Spleen (tissue), 7 donors: ENCODE results near the gene PTPN14.

Experiments
- POLR2AphosphoS5 ChIP-seq, 3 donors: sonication (generic); formaldehyde crosslinking; IDR thresholded peaks; one replicate each; pipeline ENCODE4 v1.5.1; 2017; ENCODE audit warnings: antibody characterized with exemption in 3 of 3
- TF ChIP-seq, protein P1 (sequence below), 11 experiments: fragments of 200-600 bp in 7 of 11; fragments of 450-650 bp in 4 of 11; sonication (generic) in 4 of 11; IDR thresholded peaks in 8 of 11; conservative IDR thresholded peaks in 3 of 11; 1 replicate in 7 of 11; 2 replicates in 4 of 11; pipeline versions ENCODE4 v1.4.0 to v1.8.0; 2016 to 2021; ENCODE audit warnings: antibody characterized with exemption in 11 of 11, inconsistent platforms in 4 of 11, mild to moderate bottlenecking in 1 of 11
- donor health status: DM: no; HTN: no; CAD: no; lungs with moderate emphysema.
- donor health status: DM: no; HTN: no; CAD: no.
- donor health status: DM: no; HTN: no; CAD: no.

DNA sequence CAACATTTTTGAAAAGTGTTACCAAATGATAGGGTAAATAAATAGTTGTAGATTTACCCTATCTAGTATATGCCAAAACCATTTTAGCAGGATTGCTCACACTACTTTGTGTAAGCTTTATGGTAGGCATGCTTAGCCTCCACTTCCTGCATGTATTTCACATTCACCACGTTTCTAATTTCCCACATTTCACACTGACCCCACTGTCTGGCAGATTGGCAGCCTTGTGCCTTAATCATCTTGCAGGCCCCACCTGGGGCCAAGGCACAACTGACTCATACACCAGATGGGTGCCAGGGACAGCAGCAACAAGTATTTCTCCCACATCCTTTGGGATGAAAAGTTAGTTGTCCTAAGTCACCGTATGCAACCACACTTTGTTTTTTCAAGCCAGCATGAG is 30.4 kb upstream of the PTPN14 start:
- TF ChIP-seq, protein P1, sequence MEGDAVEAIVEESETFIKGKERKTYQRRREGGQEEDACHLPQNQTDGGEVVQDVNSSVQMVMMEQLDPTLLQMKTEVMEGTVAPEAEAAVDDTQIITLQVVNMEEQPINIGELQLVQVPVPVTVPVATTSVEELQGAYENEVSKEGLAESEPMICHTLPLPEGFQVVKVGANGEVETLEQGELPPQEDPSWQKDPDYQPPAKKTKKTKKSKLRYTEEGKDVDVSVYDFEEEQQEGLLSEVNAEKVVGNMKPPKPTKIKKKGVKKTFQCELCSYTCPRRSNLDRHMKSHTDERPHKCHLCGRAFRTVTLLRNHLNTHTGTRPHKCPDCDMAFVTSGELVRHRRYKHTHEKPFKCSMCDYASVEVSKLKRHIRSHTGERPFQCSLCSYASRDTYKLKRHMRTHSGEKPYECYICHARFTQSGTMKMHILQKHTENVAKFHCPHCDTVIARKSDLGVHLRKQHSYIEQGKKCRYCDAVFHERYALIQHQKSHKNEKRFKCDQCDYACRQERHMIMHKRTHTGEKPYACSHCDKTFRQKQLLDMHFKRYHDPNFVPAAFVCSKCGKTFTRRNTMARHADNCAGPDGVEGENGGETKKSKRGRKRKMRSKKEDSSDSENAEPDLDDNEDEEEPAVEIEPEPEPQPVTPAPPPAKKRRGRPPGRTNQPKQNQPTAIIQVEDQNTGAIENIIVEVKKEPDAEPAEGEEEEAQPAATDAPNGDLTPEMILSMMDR (IDR thresholded peaks at IDR 0.05 in 8 of 11, conservative IDR thresholded peaks at IDR 0.05 in 3 of 11) = no peak
- no peak for TF ChIP-seq POLR2AphosphoS5 (IDR thresholded peaks at IDR 0.05)
